GF-D8 (cell line): ENCODE data around the gene ZNF25.
"Not testable (repeated sequence)": the region's sequence is repeated elsewhere in the genome, so short reads cannot be mapped to it uniquely, and the experiment has no call there.

Source experiments
- DNase-seq: peaks from one replicate; lab custom pipeline; 2025; lab: John Stamatoyannopoulos, UW

ZNF25 gene

GRCh38 chr10:37947526-37947925, 28.9 kb downstream of the ZNF25 start:
- no peak for DNase-seq

GRCh38 chr10:37937864-37938263, 38.6 kb downstream of the ZNF25 start:
- no peak for DNase-seq

- DNase-seq: no peak
Measured at GRCh38 chr10:37934791-37935190, 41.7 kb downstream of the ZNF25 start.

- DNase-seq: no peak
Measured at GRCh38 chr10:37930423-37930822, 46.0 kb downstream of the ZNF25 start.

- DNase-seq: not testable (repeated sequence)
Measured at GRCh38 chr10:37908165-37908564, 68.3 kb downstream of the ZNF25 start.

GRCh38 chr10:37906382-37906781, 70.1 kb downstream of the ZNF25 start:
- DNase-seq: no peak
